Endothelial cell (in vitro differentiated cells): ENCODE measurements around the gene TKFC. TPM values are rescaled to one million over a fixed set of nuclear protein-coding genes. Genes with fewer than 3 reads are reported as not detected.

Experiments used
- DNase-seq: peaks from one replicate; pipeline ENCODE4 v3.0.0; 2021; ENCODE audit warnings: low spot score
- H3K27ac Mint-ChIP-seq: one replicate; pipeline ENCODE4 v1.8.0; 2021; ENCODE audit warnings: mixed read lengths, inconsistent platforms; ENCODE audit not compliant: unreplicated experiment
- H3K27me3 Mint-ChIP-seq: one replicate; pipeline ENCODE4 v1.8.0; 2021; ENCODE audit warnings: mild to moderate bottlenecking, moderate library complexity, mixed read lengths, inconsistent platforms; ENCODE audit not compliant: unreplicated experiment
- H3K36me3 Mint-ChIP-seq: one replicate; pipeline ENCODE4 v1.8.0; 2021; ENCODE audit warnings: mild to moderate bottlenecking, low read depth, mixed read lengths, inconsistent platforms; ENCODE audit not compliant: unreplicated experiment
- H3K4me1 Mint-ChIP-seq: one replicate; pipeline ENCODE4 v1.8.0; 2021; ENCODE audit warnings: mild to moderate bottlenecking, mixed read lengths, inconsistent platforms; ENCODE audit not compliant: unreplicated experiment
- H3K4me3 Mint-ChIP-seq: one replicate; pipeline ENCODE4 v1.8.0; 2021; ENCODE audit warnings: mild to moderate bottlenecking, mixed read lengths, inconsistent platforms; ENCODE audit not compliant: unreplicated experiment
- H3K9me3 Mint-ChIP-seq: one replicate; pipeline ENCODE4 v1.8.0; 2021; ENCODE audit warnings: mixed read lengths, inconsistent platforms; ENCODE audit not compliant: unreplicated experiment
- total RNA-seq: library from RNA; stranded (reverse); fragmentation: NEBNext Ultra II Directional; extraction: Animal tissue kit (Norgen Biotek cat#: 25700); gene quantifications from one replicate; pipeline ENCODE4 v1.2.1, GENCODE V29; 2021; ENCODE audit not compliant: unreplicated experiment
- TF ChIP-seq, protein P1 (sequence below): fragments of 200-600 bp; sonication (generic); IDR thresholded peaks from one replicate; pipeline ENCODE4 v1.5.0; 2021; ENCODE audit warnings: antibody characterized with exemption; ENCODE audit not compliant: unreplicated experiment

TKFC gene
- total RNA-seq, 1 donor from 2014 or later, result 53.1 TPM

DNA sequence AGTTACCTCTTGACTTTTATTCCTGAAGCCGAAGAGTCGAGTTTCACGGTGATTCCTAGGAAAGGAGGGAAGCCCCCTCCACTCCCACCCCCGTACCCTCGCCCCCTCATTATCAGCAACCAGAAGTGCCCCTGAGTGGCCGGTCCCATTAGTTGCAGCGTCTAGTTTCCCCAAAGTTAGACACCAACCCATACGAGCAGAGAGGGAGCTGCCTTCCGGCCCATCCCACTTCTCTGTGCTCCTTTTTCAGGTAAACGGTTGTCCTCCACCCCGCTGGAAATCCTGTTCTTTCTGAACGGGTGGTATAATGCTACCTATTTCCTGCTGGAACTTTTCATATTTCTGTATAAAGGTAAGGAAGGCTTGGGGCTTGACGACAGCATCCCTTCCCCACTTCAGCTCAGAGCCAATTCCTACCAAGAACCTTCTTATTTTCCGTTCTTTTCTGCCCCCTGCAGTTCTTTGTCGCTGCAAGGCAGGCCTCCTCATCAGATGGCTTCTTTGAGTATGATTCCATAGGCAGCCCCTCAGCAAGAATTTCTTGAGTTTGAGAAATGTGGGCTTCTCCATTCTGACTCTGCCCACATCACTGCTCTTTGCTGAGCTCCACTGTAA, 60.1 kb downstream of the TKFC start:
- Mint-ChIP-seq H3K27me3 (peaks cover 8% of the 10 kb centered on the region), H3K4me3 (peak overlapping the region; percentile 96), H3K27ac (peak overlapping the region; percentile 75), H3K36me3 (peaks cover 4% of the 10 kb centered on the region), H3K4me1 (peaks cover 15% of the 10 kb centered on the region), H3K9me3 (no peaks in the 10 kb centered on the region)
- TF ChIP-seq, protein P1, sequence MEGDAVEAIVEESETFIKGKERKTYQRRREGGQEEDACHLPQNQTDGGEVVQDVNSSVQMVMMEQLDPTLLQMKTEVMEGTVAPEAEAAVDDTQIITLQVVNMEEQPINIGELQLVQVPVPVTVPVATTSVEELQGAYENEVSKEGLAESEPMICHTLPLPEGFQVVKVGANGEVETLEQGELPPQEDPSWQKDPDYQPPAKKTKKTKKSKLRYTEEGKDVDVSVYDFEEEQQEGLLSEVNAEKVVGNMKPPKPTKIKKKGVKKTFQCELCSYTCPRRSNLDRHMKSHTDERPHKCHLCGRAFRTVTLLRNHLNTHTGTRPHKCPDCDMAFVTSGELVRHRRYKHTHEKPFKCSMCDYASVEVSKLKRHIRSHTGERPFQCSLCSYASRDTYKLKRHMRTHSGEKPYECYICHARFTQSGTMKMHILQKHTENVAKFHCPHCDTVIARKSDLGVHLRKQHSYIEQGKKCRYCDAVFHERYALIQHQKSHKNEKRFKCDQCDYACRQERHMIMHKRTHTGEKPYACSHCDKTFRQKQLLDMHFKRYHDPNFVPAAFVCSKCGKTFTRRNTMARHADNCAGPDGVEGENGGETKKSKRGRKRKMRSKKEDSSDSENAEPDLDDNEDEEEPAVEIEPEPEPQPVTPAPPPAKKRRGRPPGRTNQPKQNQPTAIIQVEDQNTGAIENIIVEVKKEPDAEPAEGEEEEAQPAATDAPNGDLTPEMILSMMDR, result no peak
- peak; percentile 11 for DNase-seq

Other genes starting within 250 kb of the TKFC start
- not detected for gene CD5, start 230.7 kb upstream of the TKFC start, total RNA-seq
- gene VPS37C, start 171.8 kb upstream of the TKFC start, total RNA-seq, result 23.9 TPM
- gene PGA3, start 129.7 kb upstream of the TKFC start, total RNA-seq, result 0.80 TPM
- gene PGA4, start 110.9 kb upstream of the TKFC start, total RNA-seq, result 0.64 TPM
- gene PGA5, start 92.1 kb upstream of the TKFC start, total RNA-seq, result 1.2 TPM
- gene VWCE, start 37.9 kb upstream of the TKFC start, total RNA-seq, result 25.3 TPM
- 239 TPM for gene DDB1, start 123 bp upstream of the TKFC start, total RNA-seq
- gene CYB561A3, start 28.7 kb downstream of the TKFC start, total RNA-seq, result 21.6 TPM
- gene TMEM138, start 29.1 kb downstream of the TKFC start, total RNA-seq, result 18.8 TPM
- 11.6 TPM for gene TMEM216, start 59.4 kb downstream of the TKFC start, total RNA-seq
- 79.5 TPM for gene CPSF7, start 96.7 kb downstream of the TKFC start, total RNA-seq
- gene SDHAF2, start 96.9 kb downstream of the TKFC start, total RNA-seq, result 47.2 TPM
- 0.13 TPM for gene LRRC10B, start 175.5 kb downstream of the TKFC start, total RNA-seq
- 9.7 TPM for gene SYT7, start 247.8 kb downstream of the TKFC start, total RNA-seq